GM15510 (cell line): ENCODE results near the gene MAGEB10.

Experiments
- POLR2A ChIP-seq: IDR thresholded peaks from 3 replicates; pipeline ENCODE4 v1.6.1; 2011; ENCODE audit warnings: borderline replicate concordance; ENCODE audit not compliant: insufficient read length; ENCODE audit errors: extremely low read depth

MAGEB10 gene

DNA sequence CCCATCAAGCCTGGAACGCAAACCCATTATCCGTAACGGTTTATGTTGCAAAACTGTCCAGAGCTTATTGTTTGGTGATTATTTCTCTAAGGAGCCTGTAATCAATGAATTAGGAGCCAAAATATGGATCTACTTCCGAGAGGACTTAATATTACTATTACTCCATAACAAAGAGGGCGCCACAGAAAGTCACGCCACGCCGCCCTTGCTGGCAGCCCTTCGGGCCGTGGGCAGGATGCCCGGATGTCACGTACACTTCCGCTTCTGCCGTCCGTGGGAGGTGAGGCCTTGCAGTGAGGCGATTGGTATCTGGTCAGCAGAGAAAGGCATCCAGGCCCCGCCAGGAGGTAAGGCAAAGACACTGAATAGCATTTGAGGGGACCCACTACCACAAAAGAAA, at the start of gene MAGEB10:
Gene MAGEB10, plus strand, starts transcription at position 301 of the 400 bp plus-strand sequence. CDS start 13,317 bp downstream, outside the sequence.
- TF ChIP-seq POLR2A, result no peak

GRCh38 chrX:27765718-27766117, 42.1 kb upstream of the MAGEB10 start:
- TF ChIP-seq POLR2A, result no peak

GRCh38 chrX:27767387-27767786, 40.4 kb upstream of the MAGEB10 start:
- no peak for TF ChIP-seq POLR2A

DNA sequence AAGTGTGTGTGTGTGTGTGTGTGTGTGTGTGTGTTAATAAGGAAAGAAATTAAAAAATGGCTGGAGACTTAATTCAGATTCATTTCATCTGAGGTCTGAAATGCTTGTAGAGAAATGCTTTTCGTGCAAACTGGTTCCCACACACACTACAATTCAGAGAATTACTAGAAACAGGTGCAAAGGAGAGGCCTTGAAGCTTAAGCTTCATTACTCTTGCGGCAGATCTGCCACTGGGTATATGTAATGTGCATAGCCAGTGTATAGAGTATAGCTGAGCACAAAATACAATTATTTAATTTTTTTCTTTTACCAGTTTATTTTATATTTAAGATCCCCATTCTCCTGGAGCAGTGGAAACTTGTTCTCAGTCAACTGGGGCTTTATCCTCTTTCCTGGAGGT, 31.8 kb upstream of the MAGEB10 start:
- no peak for TF ChIP-seq POLR2A

GRCh38 chrX:27796640-27797257, 11.0 kb upstream of the MAGEB10 start:
- TF ChIP-seq POLR2A, result no peak

- no peak for TF ChIP-seq POLR2A
These were observed 10.2 kb upstream of the MAGEB10 start for GRCh38 chrX:27797575-27797974.

- no peak for TF ChIP-seq POLR2A
These were observed 436 bp downstream of the MAGEB10 start for GRCh38 chrX:27808226-27808625.

DNA sequence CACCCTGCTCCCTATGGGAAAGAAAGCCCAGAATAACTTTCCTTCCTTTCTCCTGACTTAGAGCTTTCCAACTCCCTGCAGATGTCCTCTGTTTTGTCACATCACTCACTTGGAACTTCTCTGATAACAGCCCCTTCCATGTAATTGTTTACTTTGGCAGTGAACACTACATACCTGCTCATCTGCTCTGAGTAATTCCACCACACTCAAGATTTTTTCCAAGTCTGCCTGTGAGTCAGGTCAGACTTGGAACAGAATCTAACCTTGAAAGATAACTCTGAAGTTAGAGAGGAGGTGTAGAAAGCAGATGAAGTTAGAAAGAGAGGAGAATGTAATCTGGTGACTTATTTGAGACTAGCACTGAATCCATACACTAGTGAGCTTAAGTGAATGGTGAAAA, 7.4 kb downstream of the MAGEB10 start:
- no peak for TF ChIP-seq POLR2A

DNA sequence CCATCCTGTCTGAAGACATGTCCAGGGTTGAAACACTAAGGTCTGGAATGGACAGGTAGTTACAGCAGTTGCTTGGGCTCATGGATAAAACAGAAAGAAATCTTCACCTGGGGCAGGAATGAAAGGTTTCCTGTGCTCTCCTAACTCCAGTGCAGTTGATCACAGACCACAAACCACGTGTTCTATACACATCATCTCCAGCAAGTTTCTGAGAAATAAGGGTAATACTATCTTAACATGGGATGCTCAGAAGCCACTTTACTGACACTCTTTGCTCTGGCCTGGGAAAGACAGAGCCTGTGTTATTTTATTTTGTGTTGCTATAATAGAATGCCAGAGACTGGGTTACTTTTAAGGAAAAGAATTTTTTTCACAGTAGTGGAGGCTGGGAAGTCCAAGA, 16.0 kb downstream of the MAGEB10 start:
- TF ChIP-seq POLR2A, result no peak

DNA sequence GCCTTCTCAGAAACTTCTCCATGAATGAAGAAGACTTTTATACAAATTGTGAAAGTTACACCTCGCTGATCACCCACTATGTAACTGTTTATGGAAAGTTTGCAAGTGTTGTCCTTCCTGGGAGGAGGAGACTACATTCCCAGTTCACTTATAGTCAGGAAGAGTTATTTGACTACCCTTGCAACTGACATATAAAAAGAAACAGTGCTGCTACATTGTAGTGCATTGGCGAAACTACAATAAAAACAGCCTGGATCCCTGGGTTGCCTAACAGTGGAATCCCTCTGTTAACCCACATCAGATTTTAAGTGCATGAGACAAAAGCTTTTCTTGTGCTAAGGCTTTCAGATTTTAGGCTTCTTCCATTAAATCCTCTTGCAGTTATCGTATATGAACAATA, 30.4 kb downstream of the MAGEB10 start:
- TF ChIP-seq POLR2A, result no peak

GRCh38 chrX:27840881-27841280, 33.1 kb downstream of the MAGEB10 start:
- TF ChIP-seq POLR2A, result no peak

- no peak for TF ChIP-seq POLR2A
These were observed 35.1 kb downstream of the MAGEB10 start for GRCh38 chrX:27842859-27843258.

GRCh38 chrX:27860337-27860736, 52.5 kb downstream of the MAGEB10 start:
- TF ChIP-seq POLR2A, result no peak

DNA sequence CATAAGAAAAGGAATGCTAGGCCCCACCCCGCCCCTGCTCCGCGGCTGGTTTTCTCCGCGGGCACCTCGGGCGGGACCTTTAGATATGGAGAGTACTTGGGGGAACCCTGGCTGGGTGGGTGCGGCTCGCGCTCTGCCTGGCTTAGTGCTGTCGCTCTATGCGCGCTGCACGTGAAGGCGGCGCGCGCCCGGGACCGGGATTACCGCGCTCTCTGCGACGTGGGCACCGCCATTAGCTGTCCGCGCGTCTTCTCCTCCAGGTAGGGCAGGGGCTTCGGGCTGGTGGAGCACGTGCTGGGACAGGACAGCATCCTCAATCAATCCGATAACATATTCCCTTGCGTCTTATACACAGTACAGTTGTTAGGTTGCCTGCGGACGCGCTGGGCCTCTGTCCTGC, 56.0 kb downstream of the MAGEB10 start:
- TF ChIP-seq POLR2A, result no peak
